Pancreas (tissue), 10 donors: ENCODE data around the gene MGMT. TPM values are rescaled to one million over a fixed set of nuclear protein-coding genes. Genes with fewer than 3 reads are reported as not detected.

Experiments used
- ATAC-seq, 4 donors: fragments of 200-7000 bp; cut with Tn5 transposase; one replicate each; pipeline versions ENCODE4 v1.8.0 to v1.9.1; 2020; ENCODE audit warnings: mild to moderate bottlenecking in 4 of 4, moderate library complexity in 4 of 4
- DNase-seq, 6 donors: peaks; one replicate each; pipeline ENCODE4 v3.0.0-alpha.2; 2020
- FAIRE-seq: peaks from 2 replicates; lab custom pipeline; 2012; peaks lifted over from hg19 to GRCh38; lab: Jason Lieb, UNC
- H3K27ac ChIP-seq, 4 donors: fragments of 200-600 bp; sonication (generic); 1 replicate in 3 of 4; 2 replicates in 1 of 4; pipeline versions ENCODE4 v1.5.0 to v1.8.0; 2020
- H3K27me3 ChIP-seq, 4 donors: fragments of 200-600 bp; one replicate each; pipeline ENCODE4 v1.8.0; 2021
- H3K36me3 ChIP-seq, 3 donors: fragments of 200-600 bp; sonication (generic) in 1 of 3; one replicate each; pipeline versions ENCODE4 v1.5.0 to v1.8.0; 2020 to 2021
- H3K4me1 ChIP-seq, 3 donors: fragments of 200-600 bp; one replicate each; pipeline ENCODE4 v1.8.0; 2021
- H3K4me3 ChIP-seq, 4 donors: fragments of 200-600 bp; sonication (generic) in 2 of 4; one replicate each; pipeline versions ENCODE4 v1.5.0 to v1.8.0; 2020 to 2021
- H3K9me3 ChIP-seq, 4 donors: fragments of 200-600 bp; one replicate each; pipeline ENCODE4 v1.8.0; 2021
- WGBS, 2 donors: extraction: QIAGEN DNeasy Blood & Tissue Kit; methylation state at CpG; one replicate each; pipeline ENCODE4 v1.1.7; 2013; 5-methylcytosine and 5-hydroxymethylcytosine counted together
- intact Hi-C, 3 donors: fragments of 100-400 bp; cut with DNase I; formaldehyde crosslinking; loops; one replicate each; pipeline versions ENCODE4 v1.11.1 to v1.14.2; 2022
- polyA plus RNA-seq, 2 donors: library from polyadenylated mRNA; stranded (reverse); fragments of 200-250 nt; gene quantifications; one replicate each; pipeline ENCODE4 v1.2.3, GENCODE V29; 2013
- total RNA-seq, 6 donors: library from RNA; stranded (reverse); fragmentation: NEBNext Ultra II Directional in 4 of 6; extraction: Animal tissue kit (Norgen Biotek cat#: 25700) in 4 of 6; gene quantifications; one replicate each; pipeline versions ENCODE4 v1.2.1 to v1.2.4, GENCODE V29; 2021 to 2023
- TF ChIP-seq, protein P1 (sequence below), 4 donors: fragments of 200-600 bp; sonication (generic) in 3 of 4; IDR thresholded peaks; one replicate each; pipeline versions ENCODE4 v1.5.0 to v1.8.0; 2021; ENCODE audit warnings: antibody characterized with exemption in 4 of 4
- donor health status: healthy with polysubstance abuse.
- donor health status: DM: no; HTN: no; CAD: no; lungs with moderate emphysema.
- donor health status: DM: no; HTN: no; CAD: no.
- donor health status: control.
- donor health status: control.
- donor health status: Bipolar disorder and iron deficiency.
- donor health status: DM: yes; HTN: yes; CAD: no.
- donor health status: DM: no; HTN: no; CAD: no.
- donor health status: DM: no; HTN: no; CAD: no.
- donor health status: DM: yes; HTN: yes; CAD: no.

The MGMT gene
- total and polyA plus RNA-seq, 8 donors = 9.1 to 18.6 (median 12.0) TPM

DNA sequence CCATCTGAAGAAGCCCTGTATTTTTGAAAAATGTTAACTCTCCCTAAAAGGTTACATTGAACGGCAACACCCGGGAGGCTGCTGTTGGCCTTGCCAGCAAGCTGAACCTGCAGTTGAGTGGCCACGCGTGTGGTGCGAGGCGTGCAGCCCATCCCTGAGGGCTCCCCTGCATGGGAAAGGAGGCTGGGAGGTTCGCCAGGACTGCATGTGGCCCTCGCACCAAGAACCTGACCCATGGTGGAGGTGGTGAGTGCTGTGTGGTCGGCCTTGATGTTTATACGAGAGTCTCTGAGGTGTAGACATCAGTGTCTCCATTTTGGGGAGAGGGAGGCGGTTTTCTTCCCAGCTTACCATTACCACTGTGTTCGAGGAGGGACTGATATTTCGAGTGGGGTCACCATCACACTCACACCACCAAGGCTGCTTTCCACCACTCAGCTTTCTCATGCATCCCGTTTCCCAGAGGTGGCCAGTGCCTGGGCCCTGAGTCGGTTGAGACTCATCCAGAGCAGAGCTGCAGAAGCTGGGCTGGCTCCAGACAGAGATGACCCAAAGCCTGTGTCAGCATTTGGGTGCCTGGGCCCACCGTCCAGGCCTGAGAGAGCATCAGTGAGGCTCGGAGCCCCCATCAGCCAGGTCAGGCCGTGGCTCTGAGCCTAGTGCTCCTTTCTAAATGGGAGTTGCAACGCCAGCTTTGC is 274.4 kb downstream of the MGMT start:
- intact Hi-C loops = no loop called here
- Histone ChIP-seq H3K4me3 (no peak overlapping the region), H3K4me1 (no peaks in the 10 kb centered on the region), H3K27me3 (no peaks in the 10 kb centered on the region), H3K27ac (no peak overlapping the region), H3K36me3 (no peaks in the 10 kb centered on the region), H3K9me3 (no peaks in the 10 kb centered on the region)
- FAIRE-seq (no peak), ATAC-seq (no peak), DNase-seq (peak in 2 of 6 donors; percentile 2 to 44)
- TF ChIP-seq, protein P1, sequence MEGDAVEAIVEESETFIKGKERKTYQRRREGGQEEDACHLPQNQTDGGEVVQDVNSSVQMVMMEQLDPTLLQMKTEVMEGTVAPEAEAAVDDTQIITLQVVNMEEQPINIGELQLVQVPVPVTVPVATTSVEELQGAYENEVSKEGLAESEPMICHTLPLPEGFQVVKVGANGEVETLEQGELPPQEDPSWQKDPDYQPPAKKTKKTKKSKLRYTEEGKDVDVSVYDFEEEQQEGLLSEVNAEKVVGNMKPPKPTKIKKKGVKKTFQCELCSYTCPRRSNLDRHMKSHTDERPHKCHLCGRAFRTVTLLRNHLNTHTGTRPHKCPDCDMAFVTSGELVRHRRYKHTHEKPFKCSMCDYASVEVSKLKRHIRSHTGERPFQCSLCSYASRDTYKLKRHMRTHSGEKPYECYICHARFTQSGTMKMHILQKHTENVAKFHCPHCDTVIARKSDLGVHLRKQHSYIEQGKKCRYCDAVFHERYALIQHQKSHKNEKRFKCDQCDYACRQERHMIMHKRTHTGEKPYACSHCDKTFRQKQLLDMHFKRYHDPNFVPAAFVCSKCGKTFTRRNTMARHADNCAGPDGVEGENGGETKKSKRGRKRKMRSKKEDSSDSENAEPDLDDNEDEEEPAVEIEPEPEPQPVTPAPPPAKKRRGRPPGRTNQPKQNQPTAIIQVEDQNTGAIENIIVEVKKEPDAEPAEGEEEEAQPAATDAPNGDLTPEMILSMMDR (IDR thresholded peaks at IDR 0.05) = no peak
- WGBS, 2 donors = 94 to 98% methylated on average over 19 of the region's 19 CpGs

DNA sequence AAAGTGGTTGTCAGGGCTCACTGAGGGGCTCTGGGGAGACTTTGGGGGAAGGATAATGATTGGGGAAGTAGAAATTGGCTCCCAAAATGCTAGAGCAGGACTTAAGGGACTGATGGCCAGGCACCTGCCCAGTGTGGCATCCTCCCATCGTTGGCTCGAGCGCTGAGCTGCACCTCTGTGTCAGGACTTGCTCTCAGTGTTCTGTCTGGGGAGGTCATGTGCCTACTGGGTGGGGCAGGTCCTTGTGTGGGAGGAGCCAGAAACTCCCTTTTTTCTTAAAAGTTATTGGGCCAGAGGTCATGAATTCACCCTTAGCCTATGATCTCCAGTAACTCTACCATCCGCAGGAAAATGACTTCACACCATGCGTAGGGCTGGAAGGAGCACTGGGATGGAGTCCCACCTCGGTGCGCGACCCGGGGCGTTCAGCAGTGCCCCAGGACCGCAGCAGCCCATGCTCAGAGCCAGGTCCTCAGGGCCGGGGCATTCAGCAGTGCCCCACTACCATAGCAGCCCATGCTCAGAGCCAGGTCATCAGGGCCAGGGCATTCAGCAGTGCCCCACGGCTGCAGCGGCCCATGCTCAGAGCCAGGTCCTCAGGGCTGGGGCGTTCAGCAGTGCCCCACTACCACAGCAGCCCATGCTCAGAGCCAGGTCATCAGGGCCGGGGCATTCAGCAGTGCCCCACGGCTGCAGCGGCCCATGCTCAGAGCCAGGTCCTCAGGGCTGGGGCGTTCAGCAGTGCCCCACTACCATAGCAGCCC is 275.1 kb downstream of the MGMT start:
- ATAC-seq (no peak), FAIRE-seq (no peak), DNase-seq (peak in 2 of 6 donors; percentile 2 to 39)
- Histone ChIP-seq H3K4me1 (no peaks in the 10 kb centered on the region), H3K9me3 (no peaks in the 10 kb centered on the region), H3K27ac (no peak overlapping the region), H3K27me3 (no peaks in the 10 kb centered on the region), H3K4me3 (no peak overlapping the region), H3K36me3 (no peaks in the 10 kb centered on the region)
- TF ChIP-seq, protein P1 (IDR thresholded peaks at IDR 0.05) = no peak
- WGBS, 2 donors = 94 to 97% methylated on average over 19 of the region's 19 CpGs
- intact Hi-C loops = no loop called here

DNA sequence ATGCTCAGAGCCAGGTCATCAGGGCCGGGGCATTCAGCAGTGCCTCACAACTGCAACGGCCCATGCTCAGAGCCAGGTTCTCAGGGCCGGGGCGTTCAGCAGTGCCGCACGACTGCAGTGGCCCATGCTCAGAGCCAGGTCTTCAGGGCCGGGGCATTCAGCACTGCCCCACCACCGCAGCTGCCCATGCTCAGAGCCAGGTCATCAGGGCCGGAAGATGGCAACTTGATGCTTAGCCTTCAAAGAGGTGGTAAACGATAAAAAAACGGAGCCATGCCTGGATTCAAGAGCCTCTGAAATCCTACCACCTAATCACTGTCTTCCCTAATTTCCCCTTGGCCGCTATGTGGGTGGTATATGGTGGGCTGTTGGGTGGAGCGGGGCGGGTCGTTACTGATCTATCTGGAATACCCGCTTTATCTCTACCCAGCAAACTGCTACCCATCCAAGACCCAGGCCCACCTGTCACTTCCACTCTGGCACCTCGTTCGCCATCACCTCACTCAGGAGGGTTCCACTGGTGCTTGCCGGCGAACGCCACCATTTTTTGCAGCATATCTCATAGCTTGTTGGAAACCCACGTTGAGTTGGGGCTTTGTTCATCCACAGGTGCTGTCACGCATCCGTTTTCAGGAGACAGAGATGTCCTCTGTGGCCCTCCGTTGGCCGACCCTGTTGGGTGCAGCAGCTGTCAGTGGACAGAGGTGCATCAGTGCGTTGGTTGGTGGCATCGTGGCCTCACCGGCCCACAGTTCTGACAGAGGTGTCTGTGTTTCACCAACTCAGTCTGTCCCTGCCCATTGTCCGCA is 275.9 kb downstream of the MGMT start:
- 96 to 97% methylated on average over 28 to 30 of the region's 30 CpGs for WGBS, 2 donors
- intact Hi-C loops = no loop called here
- Histone ChIP-seq H3K4me1 (no peaks in the 10 kb centered on the region), H3K9me3 (no peaks in the 10 kb centered on the region), H3K4me3 (no peak overlapping the region), H3K27ac (no peak overlapping the region), H3K36me3 (no peaks in the 10 kb centered on the region), H3K27me3 (no peaks in the 10 kb centered on the region)
- ATAC-seq (no peak), DNase-seq (peak in 2 of 6 donors; percentile 3 to 43), FAIRE-seq (no peak)
- TF ChIP-seq, protein P1 (IDR thresholded peaks at IDR 0.05) = no peak

DNA sequence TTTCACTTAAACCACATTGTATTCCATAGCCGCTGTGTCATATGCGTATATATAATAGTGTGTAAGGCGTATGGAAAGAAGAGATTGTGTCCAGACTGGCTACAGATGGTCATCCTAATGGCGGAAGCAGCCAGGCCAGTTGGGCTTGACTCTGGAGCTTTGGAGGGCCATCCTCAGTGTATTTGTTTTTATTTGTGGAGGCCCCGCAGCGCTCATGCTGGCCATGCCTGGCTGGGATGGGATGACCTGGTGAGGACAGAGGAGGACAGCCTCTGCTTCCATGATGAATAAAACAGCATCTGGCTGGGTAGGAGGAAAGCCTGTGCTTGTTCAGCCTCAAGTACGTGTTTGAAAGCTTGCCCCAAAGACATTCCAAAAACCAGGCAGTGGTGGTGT is 276.7 kb downstream of the MGMT start:
- WGBS, 2 donors = 97 to 99% methylated on average over 7 of the region's 7 CpGs
- no peak overlapping the region for H3K27ac ChIP-seq
- H3K27me3 ChIP-seq = no peaks in the 10 kb centered on the region
- DNase-seq = peak in 2 of 6 donors; percentile 2 to 31
- H3K36me3 ChIP-seq = no peaks in the 10 kb centered on the region
- no peak for FAIRE-seq
- H3K4me1 ChIP-seq = no peaks in the 10 kb centered on the region
- intact Hi-C loops = no loop called here
- no peak for ATAC-seq
- no peak overlapping the region for H3K4me3 ChIP-seq
- TF ChIP-seq, protein P1 (IDR thresholded peaks at IDR 0.05) = no peak
- no peaks in the 10 kb centered on the region for H3K9me3 ChIP-seq
